Stimulated activated CD8-positive, alpha-beta memory T cell treated with anti-CD3 and anti-CD28 coated beads, Interleukin-4, amount 100 ng/mL, for 4 hours (primary cell): Measurements from ENCODE around the gene NELL2.
"Not testable (repeated sequence)": the region's sequence is repeated elsewhere in the genome, so short reads cannot be mapped to it uniquely, and the experiment has no call there.

Experiments used
- DNase-seq, 2 donors: peaks; one replicate each; pipeline ENCODE4 v3.0.0-alpha.2; 2020; ENCODE audit warnings: low read depth in 2 of 2, low spot score in 1 of 2

NELL2 gene

DNA sequence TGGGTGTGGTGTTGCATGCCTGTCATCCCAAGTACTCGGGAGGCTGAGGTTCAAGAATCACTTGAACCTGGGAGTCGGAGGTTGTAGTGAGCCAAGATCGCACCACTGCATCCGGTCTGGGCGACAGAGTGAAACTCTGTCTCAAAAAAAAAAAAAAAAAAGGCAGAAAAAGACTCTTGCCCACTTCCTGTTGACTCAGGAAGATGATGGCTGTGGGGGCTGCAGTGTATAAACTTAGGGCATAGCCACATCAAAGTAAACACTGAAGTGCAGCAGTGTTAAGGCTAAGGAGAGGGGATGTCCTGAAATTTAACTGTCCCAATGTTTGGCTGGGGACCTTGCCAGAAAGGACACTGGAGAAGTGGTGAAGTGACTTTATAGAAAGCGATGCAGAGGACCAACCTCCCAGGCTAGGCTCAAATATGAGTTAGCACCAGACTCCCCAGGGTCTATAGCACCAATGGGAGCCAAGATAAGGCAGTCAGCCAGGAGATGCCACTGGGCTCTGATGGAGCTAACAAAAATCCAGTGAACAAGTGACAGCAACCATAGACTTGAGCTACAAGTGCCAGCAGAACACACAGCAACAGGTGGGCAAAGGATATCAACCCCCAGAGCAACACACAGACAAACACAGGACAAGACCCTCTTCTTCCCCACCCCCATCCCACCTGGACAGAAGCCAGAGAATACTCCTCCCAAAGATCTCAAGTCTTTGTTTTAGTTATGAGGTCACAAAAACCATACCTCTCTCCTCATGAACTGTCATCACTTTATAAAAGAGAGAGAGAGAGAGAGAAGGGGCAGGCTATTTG lies 28.0 kb downstream of the NELL2 start:
- peak in 1 of 2 donors; percentile 37 for DNase-seq

- DNase-seq = no peak
Measured at GRCh38 chr12:44847403-44847802, 28.7 kb downstream of the NELL2 start.

DNA sequence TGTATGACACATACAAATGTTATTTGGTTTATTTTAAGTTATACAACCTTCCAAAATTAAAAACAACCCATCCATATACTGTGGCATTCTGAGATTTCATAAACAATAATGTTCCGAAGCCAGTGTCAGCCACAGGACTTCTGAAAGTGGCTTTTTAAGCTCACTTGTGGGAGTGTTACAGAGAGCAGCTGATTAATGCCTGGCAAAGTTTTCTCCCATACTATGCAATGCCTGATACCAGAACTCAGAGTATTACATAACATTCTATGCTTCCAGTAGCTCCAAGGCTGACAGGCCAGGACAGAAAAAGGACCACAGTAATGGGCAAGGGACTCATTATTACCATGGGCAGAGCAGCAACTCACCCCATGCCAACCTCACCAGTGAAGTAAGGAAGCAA lies 29.3 kb downstream of the NELL2 start:
- no peak for DNase-seq

GRCh38 chr12:44842669-44843068 lies 33.4 kb downstream of the NELL2 start:
- no peak for DNase-seq

- no peak for DNase-seq
Measured at GRCh38 chr12:44839785-44840184, 36.3 kb downstream of the NELL2 start.

DNA sequence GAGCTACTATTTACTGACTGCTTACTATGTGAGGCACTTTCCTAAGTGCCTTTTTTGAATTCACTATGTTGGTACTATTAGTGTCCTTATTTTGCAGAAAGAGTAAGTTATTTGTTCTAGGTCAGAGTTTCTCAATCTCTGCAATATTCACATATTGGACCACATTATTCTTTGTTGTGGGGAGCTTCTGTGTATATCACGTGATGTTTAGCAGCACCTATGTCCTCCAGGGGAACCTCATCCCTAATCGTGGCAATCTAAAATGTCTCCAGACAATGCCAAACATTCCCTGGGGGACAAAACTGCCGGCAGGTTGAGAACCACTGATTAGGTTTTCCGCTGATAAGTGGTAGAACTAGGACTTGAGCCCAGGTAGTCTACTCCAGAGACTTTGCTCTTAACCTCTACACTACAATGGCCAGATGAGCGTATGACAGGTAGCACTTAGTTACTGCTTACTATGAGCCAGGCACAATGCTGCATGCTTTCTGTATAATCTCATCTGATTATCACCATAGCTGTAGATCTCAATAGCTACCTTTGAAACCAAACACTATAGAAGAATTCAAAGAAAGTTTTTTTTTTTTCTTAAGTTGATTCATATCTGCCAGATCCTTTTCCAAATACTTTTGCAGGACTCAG lies 38.9 kb downstream of the NELL2 start:
- no peak for DNase-seq

DNA sequence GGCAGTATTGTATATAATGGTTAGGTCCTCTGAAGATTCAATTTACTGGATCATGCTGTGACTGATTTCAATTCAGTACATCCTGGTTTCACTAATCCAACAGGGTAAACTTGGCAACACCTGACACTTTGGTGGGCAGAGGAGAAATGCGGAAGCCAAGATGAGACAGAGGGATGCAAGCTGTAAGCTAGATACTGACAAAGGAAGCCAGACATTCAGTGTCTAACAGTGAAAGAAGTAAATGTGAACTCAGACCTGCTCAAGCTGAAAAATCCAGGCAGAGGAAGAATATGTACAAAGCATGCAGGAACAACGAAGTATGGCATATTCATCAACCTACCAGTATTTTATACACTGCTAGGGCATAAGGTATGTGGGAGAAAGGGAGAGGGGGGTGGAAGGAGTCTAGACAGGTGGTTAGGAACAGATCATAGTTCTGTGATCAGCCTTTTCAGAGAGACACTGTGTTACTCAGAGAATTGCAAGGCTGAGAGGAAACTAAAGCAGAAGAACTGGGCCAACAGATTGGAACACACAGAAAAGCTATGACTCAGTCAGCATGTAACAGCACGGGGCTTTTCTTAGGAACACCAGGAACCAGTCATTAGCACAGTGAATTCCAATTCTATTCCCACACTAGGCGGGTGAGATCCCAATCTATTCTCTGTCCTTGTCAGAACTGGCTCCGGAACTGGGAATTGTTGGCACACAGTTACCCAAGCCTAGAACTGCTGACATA lies 40.3 kb downstream of the NELL2 start:
- DNase-seq = no peak

GRCh38 chr12:44834996-44835395 lies 41.1 kb downstream of the NELL2 start:
- not testable (repeated sequence) for DNase-seq

DNA sequence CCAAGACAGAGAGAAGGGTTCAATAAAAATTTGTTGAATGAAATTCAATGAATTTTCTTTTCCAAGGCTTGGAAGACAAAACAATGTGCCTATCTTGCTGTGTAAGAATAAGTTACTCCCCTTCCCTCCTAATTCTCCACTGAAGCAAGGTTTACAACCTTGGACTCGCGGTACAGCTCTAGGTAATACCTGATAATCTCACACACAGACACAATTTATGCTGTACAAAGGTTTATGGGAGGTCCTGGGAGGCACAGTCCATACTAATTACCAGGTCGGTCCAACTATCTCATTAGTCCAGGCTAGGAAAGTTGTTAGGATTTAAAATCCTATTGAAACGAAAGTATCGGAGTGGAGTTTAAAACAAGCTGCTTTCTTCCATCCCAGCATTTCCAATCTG lies 42.6 kb downstream of the NELL2 start:
- DNase-seq = no peak

GRCh38 chr12:44830566-44831055 lies 45.5 kb downstream of the NELL2 start:
- no peak for DNase-seq

DNA sequence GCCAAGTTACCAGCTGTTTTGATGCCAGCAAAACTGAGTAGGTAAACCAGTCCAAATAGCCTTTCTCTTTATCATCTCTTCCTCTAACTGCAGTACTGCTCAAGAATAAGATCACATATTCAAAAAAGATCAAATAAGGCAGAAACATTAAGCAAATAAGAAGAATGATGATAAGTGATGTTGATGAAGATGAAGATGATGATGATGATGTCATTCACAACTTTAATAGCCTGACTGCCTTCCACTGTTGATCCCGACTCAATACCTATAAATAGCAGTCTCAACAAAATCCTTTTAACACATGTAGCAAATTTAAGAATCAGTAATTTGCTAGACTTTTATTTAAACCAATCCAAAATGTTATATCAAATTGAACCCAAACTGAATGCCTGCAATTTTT lies 47.1 kb downstream of the NELL2 start:
- DNase-seq = no peak

GRCh38 chr12:44827832-44828438 lies 48.2 kb downstream of the NELL2 start:
- DNase-seq = no peak

GRCh38 chr12:44821702-44822101 lies 54.4 kb downstream of the NELL2 start:
- DNase-seq = not testable (repeated sequence)

- no peak for DNase-seq
Measured at GRCh38 chr12:44819884-44820283, 56.2 kb downstream of the NELL2 start.

GRCh38 chr12:44817687-44818086 lies 58.4 kb downstream of the NELL2 start:
- DNase-seq = no peak

GRCh38 chr12:44816446-44817017 lies 59.6 kb downstream of the NELL2 start:
- no peak for DNase-seq

- DNase-seq = no peak
Measured at GRCh38 chr12:44812062-44812461, 64.1 kb downstream of the NELL2 start.

DNA sequence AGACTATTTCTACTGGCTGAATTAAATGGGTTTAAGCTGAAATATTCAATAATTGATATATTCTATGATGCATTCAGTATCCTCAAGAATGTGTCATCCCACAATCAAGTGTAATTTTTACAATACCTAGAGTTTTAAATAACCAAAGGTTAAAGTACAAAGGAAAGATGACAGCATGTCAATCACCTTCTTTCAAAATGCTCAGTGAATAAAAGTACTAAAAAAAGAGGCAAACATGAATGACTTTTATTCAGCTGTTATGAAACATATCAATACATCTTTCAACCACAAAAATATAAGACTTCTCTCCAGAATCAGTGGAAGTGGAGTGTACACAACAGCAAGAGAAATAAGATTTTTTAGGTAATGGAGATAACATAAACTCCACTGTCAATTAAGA lies 72.0 kb downstream of the NELL2 start:
- DNase-seq = no peak

- DNase-seq = no peak
Measured at GRCh38 chr12:44795970-44796369, 80.1 kb downstream of the NELL2 start.

GRCh38 chr12:44788731-44789130 lies 87.4 kb downstream of the NELL2 start:
- no peak for DNase-seq

DNA sequence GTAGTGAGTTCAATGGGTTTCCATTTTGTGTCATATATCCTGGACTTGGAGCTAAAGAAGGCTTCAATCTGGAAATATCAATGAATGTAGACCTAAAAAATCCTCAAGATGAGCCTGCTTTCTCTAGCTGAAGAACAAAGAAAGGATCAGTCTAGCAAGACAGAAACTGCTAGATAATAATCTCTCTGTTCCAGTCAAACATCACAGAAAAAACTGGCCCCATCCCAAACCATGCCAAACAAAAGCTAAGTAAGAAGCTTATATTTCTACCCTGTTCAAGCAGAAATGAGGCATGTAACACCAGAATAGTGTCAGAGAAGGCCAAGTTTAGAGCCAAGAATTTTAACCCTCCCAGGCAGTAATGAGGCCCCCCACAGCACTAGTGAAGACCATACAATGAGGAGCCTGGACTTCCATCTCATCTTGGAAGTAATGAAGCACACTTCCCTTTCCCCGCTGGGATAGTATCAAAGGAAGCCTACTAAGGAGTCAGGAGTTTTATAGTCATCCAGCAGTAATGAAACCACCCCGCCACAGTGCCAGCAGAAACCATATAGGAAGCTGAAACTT lies 95.8 kb downstream of the NELL2 start:
- no peak for DNase-seq
